HG03521 (cell line): Measurements from ENCODE around the gene ASIC1.

Source experiments
- ATAC-seq: cut with Tn5 transposase; IDR thresholded peaks from one replicate; pipeline ENCODE4 v1.9.1; 2021; ENCODE audit warnings: mild to moderate bottlenecking, moderate library complexity; ENCODE audit not compliant: unreplicated experiment

ASIC1 gene

DNA sequence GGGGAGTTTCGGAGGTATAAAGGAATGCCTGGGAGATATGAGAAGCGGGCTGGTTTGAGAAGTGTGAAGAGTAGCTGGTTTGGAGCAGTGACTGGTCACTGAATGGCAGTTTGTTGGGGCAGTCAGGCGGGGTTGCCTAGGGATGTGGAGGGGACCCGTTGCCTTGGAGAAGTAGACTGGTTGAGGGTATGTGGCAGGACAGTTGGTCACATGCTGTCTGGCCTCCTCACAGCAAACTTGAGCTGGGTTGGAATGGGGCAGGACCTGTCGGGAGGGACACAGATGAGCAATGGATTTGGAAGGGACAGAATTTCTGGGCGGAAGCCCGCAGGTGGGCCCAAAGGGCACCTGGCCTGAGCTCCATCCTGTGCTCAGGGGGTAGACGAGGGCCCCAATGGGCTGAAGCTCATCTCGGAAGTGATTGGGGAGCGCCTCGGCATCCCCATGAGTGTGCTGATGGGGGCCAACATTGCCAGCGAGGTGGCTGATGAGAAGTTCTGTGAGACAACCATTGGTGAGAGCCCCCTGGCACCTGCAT, 48.6 kb downstream of the ASIC1 start:
- no peak for ATAC-seq

DNA sequence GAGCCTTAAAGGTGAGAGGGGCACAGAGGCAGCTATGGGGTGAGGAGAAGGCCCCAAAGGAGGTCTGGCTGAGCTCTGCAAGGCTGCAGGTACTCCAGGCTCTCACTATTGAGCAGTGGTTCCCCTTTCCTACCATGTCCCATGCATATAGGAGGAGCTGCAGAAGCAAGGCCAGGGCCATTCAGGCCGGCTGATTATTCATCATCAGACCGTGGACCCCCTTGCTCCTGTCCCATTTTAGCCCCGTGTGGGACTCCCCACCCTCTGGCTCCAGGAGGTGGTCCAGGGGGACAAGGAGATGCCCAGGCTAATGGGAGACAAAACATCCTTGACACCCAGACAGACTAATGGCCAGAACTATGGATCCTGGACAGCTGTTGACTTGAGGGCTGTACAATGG, 49.5 kb downstream of the ASIC1 start:
- ATAC-seq, result no peak

DNA sequence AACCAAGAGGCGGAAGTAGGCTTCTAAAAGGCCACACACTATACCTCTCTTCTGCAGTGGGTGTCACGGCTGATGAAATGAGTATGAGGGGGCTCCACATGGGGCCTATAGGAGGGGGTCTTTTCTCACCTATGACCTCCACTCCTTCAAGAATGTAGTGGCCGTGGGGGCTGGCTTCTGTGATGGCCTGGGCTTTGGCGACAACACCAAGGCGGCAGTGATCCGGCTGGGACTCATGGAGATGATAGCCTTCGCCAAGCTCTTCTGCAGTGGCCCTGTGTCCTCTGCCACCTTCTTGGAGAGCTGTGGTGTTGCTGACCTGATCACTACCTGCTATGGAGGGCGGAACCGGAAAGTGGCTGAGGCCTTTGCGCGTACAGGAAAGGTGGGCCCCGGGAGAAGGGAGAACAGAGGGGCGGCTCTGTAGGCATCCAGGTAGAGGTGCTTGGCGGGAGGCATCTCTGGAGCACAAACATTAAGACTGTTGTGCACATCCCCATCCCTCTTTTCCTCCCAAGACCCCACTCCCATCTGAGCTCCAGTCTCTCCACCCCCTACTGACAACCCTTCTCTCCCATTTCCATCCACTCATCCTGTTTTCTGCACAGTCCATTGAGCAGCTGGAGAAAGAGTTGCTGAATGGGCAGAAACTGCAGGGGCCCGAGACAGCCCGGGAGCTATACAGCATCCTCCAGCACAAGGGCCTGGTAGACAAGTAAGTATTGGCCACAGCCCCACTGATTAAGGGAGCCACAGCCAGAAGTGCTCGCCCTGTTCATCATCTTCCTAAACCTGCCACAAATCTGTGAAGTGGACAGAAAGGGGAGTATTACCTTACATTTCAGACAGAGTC, 50.2 kb downstream of the ASIC1 start:
- ATAC-seq, result no peak

DNA sequence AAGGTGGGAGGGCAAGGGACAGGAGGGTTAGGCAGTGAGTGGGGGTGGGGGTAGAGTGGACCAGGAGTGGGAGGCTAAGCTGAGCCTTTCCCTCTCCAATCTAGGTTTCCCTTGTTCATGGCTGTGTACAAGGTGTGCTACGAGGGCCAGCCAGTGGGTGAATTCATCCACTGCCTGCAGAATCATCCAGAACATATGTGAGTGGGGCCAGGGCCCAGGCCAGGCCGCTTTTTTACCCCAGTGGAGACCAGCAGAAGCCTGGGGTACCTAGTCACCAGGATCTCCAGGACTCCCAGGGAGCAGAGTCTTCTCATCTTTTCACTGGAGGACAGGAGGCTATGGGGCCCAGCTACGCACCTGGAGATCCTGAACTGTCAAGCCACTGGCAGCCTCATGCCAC, 51.9 kb downstream of the ASIC1 start:
- no peak for ATAC-seq

DNA sequence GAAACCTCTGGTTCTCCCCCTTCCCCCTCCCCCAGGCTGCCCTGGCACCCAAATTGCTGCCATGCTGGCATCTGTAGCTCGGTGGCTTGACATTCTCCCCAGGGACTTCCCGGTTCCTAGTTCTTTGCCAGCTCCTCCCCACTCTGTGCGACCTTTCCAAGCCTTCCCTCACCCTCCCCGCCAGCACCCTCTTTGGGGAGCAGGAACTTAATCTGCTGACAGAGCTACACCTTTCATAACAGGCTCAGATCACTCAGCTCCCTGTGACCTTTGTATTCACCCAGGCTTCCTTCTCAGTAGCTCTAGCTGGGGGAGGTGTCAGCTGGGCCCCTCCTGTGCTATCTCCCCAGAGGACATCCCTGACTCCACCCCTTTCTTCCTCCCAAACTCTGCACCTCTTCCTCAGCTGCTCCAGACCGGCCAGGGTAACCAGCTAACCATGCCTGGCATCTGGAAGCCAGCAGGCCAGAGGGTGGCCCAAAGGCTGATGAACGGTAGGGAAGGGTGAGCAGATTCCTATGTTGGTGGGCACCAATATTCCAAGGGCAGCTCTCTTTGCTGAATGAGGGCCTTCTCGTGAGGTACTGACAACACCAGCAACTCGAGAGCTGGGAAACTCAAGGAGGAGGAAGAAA, 52.8 kb downstream of the ASIC1 start:
- no peak for ATAC-seq

DNA sequence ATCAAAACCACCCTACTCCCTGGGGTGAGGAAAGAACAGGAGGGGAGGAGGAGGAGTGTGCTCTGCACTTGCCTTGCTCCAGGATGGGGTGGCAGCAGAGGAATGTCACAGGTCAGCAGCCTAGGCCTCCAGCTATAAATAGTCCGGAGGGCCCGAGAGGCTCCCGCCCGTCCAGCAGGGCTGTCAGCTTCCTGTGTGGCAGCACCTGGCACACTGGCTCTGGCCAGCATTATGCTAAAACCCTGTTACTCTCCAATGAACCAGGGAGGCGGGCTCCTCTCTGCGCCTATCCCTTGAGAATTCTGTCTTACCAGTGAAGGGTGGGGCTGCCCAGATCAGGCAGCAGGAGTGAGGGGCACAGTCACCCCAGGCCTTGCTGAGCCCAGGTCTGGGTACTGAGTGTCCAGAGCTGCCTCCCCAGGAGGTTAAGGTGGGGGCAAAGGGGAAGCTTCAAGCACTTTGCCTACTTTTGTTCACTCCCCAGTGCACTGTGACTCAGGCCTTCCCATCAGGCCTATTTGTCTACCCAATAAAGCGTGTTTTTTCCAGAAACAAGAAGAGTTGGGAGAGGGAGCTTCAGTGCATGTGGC, 53.5 kb downstream of the ASIC1 start:
- ATAC-seq, result no peak

DNA sequence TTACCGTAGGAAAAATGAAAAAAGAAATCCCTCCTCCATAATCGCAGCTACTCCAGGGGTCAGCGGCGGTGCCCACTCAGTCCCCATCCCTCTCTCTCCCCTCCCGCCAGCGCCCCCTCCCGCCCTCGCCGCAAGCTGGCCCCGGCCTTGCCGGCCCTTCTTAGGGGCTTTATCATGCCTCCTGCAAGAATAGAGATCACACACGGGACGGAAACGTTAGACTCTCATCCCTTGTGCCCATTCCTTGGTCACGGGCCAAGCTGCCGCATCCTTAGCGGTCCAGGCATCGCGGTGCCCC, 53.9 kb downstream of the ASIC1 start:
- no peak for ATAC-seq

DNA sequence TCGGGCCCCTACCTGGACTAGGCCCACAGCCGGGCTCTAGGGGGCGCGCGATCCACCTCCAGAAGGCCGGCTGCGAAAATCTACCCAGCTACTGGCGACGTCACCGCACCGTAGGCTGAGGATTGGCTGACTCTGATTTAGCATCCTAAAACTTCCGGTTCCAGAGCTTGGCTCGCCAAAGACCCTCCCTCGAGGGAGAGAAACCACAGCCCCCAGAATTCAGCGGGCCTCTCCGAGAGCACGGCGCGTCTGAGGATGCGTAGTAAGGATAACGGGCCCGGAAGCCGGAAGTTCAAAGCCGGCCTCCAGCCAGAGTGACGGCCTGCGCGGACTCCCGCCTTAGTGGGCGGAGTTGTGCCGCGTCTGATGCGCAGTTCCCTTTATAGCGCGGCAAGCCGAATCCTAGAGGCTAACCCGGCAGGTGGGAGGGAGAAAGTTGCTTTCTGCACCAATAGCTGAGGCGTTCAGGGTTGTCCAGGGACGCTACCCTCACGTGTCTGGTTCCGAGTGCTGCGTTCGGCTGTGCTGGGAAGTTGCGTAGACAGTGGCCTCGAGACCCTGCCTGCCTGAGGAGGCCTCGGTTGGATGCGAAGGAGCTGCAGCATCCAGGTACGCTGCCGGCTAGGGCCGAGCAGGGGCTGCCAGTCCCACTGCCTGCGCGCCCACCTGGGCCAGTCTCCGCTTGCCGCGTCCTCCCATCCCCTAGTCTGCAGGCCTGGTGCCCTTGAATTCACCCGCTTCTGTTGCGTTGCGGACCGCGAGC, 54.5 kb downstream of the ASIC1 start, which contains the start of gene COX14:
TSS of gene COX14 (plus strand) at position 544 of the 763 bp plus-strand sequence. CDS start 7,808 bp downstream, outside the sequence.
- peak; percentile 79 for ATAC-seq

DNA sequence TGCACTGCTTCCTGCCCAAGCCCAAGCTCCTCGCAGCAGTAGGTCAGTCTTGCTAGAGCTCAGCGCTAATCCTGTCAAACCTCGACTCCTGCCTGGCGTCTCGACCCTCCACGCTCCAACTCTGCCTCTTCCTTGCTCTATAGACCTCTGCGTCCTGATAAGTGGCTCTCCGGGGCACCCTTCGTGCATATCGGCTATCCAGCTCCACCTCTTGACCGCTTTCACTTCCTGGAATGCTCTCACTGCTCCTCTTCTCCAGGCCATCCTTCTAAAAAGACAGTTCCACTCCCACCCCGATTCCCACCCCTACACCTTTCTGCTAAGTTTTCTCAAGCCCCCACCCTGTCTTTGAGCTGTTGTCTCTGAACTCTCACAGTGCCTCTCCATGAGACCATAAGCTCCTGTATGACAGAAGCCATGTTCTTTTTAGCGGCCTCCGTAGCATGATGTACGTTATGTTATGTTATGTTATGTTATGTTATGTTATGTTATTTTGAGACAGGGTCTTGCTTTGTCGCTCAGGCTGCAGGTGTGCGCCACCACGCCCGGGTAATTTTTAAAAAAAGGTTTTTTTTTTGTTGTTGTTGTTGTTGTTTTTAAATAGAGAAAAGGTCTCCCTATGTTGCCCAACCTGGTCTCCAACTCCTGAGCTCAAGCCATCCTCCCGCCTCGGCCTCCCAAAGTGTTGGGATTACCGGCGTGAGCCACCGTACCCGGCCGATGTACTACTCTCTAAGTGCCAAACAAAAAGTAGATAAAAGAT, 55.2 kb downstream of the ASIC1 start:
- ATAC-seq, result no peak

DNA sequence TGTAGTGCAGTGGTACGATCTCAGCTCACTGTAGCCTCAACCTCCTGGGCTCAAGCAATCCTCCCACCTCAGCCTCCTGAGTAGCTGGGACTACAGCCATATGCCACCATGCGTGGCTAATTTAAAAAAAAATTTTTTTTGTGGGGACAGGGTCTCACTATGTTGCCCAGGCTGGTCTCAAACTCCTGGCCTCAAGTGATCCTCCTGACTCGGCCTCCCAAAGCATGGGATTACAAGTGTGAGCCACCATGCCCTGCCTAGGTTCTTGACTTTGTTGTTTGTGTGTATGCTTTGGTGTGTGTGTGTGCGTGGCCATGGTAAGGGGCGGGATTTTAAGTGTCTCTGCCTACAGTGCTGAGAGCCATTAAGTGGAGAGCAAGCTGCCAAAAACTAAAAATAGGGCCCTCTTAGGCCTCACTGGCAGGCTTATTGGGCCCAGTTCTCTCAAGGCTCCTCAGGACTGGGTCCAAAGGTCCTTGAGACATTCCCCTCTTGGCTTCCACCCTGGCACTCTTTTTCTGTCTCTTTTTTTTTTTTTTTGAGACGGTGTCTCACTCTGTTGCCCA, 59.7 kb downstream of the ASIC1 start:
- no peak for ATAC-seq

DNA sequence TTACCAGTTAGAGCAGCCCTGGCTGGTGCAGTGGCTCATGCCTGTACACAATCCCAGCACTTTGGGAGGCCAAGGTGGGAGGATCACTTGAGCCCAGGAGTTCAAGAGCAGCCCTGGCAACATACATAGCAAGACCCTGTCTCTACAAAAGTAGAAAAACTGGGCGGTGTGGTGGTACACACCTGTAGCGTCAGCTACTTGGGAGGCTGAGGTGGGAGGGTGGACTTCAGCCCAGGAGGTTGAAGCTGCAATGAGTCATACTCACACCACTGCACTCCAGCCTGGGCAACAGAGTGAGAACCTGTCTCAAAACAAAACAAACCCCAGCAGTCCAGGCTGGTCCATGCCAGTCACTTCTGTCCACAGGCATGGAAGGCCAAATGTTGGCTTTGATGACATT, 62.0 kb downstream of the ASIC1 start:
- no peak for ATAC-seq

DNA sequence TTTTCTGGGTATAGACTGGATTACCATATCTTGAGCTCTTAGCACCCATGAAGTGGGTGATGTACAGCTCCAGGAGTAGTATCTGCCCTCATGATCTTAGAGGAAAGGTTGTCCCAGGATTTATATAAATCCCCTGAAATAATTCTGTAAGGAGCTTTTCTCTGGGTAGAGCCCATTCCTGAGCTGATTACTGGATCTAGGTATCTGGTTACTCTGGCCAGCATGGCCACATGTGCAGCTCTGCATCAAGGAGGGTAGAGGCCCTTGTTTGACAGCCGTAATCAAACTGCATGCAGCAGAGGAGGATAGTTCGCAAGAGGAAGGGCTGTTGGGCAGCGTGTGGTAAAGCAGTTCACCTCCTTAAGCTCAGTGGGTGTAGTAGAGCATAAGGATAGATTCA, 63.1 kb downstream of the ASIC1 start:
- ATAC-seq, result no peak

DNA sequence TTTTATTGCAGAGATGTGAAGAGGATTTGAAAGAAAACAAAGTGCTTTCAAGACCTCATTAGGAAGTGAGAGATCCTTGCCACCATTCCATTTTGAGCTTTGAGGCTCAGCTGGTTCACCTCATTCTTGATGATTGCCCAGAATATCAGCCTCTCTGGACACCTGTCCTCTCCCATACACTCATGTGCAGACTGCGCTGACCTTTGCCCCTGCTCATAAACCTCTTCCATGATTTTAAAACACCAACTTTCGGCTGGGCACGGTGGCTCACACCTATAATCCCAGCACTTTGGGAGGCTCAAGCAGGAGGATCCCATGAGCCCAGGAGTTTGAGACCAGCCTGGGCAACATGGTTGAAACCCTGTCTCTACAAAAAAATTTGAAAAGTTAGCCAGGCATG, 63.6 kb downstream of the ASIC1 start:
- ATAC-seq, result no peak

DNA sequence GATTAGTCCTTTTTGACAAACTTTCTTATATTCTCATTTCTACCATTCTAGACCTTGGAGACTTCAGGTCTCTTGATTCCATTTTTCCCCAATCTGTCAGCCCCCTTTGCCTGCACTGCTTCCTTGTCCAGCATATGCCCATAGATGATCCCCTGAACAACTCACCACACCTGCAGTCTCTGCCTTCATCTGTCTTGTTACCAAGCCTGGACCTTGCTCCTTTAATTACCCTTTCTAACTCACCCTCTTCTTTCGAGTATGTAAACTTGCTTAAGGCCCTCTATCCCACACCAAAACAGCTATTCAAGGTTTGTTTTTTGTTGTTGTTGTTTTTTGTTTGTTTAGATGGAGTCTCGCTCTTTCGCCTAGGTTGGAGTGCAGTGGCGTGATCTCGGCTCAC, 64.2 kb downstream of the ASIC1 start:
- no peak for ATAC-seq

DNA sequence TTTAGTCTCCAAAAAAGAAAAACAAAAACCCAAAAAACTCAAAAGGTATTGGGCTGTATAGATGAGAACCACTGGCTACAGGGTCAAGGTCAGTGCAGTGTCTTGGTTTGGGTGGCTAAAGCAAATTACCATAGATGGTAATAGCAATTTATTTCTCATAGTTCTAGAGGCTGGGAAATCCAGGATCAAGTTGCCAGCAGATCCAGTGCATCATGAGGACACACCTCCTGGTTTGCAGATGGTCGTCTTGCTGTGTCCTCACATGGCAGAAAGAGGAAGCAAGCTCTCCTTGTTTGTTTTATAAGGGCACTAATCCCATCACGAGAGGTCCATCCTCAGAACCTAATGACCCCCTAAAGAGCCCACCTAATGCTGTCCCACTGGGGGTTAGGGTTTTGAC, 65.8 kb downstream of the ASIC1 start:
- ATAC-seq, result no peak

DNA sequence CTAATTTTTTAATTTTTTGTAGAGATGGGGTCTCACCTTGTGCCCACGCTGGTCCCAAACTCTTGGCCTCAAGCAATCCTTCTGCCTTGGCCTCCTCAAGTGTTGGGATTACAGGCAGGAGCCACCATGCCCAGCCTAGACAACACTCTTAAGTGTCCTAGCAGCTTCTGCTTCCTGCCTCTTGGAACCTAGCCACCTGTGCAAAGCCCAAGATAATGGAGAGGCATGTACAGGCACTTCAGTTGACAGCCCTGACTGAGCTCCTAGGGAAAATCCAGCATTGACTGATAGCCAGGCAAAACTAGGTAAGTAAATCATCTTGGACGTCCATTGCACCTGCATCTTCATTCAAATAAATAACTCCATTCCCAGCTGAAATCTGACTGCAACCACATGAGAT, 70.2 kb downstream of the ASIC1 start:
- no peak for ATAC-seq

DNA sequence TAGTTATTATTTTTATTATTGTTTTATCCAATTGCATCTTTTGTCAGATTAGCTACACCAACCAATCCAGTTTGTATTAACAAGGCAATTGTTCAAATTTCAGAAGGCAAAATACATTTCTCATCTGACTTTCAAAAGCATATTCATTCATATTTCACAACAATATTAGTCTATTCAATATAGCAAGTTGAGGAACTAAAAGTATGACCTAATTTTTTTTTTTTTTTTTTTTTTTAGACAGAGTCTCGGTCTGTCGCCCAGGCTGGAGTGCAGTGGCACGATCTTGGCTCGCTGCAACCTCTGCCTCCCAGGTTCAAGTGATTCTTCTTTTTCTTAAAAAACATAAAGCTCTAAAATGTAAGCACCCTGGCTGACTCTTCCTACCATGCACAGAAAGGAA, 71.9 kb downstream of the ASIC1 start:
- ATAC-seq, result no peak

DNA sequence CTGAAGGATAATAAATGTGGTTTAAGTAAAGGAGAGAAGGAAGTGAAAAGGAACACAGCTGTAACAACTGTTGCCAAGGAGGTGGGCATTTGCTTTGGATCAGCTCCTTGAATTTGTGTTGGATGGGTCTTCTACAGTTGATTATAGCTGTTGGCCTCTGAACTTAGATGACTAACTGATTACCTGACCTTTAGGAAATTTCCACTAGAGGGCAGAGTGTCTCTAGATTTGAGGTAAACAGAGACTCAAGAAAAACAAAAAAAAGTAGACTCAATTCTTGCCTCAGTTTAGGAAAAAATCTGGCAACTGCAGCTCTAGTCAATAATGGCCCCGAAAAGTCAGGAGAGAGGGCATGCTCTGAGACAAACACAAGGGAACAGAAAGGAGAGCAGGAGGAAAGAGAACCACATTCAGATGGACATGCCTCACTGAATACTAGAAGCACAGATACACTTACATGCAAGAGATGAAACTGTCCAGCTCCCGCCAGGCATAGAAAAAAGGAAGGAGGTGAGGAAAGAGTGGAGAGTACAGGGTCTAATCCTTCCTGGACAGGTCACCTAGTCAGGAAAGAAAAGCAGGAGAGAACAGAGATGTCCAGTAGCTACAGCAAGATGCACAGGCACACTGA, 75.2 kb downstream of the ASIC1 start:
- ATAC-seq, result no peak
